HG03442 (cell line): ENCODE measurements around the gene NECTIN1.
"Not testable (repeated sequence)": the region's sequence is repeated elsewhere in the genome, so short reads cannot be mapped to it uniquely, and the experiment has no call there.

Experiments
- ATAC-seq: cut with Tn5 transposase; IDR thresholded peaks from one replicate; pipeline ENCODE4 v1.9.1; 2021; ENCODE audit warnings: mild to moderate bottlenecking, moderate library complexity; ENCODE audit not compliant: unreplicated experiment

Gene NECTIN1

DNA sequence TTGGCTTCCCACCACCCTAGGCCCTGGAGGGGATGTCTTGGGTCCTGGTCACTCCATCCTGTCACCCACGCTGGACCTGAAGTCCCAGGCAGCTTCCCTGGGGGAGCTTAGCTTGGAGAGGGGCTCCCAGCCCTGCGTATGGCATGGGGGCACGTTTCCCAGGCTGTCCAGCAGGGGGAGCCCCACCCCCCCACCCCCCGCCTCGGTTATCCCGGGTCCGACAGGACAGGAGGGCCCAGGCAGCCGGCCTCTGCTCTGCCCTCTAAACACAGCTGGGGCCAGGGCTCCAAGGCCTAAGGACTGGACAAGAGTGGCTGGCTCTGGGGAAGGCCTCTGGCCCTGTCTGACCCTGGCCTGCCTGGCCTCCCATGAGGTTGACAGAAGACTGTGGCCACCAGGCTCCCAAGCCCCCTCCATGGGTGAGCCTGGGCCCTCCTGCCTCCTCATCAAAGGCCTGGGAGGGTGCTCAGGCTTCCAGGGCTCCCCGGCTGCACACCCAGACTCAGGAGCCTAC, 104.8 kb downstream of the NECTIN1 start:
- ATAC-seq: no peak

DNA sequence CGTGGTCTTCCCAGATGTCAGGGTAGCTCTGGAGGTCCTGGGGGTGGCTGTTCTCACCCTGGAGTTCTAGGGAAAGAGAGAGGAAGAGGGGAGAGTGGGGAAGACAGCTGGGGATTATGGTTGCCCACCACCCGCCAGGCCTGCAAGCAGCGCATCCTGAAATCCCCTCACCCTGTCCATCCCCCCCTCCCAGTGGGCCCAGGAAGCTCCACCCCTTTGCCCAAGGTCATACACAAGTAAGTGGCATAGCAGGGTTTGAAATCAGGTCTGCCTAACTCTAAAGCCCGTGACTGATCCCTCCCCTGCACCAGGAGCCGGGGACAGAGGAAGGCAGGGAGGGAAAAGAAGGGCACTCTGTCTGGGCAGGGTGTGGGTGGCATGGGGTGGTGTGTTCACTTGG, 105.3 kb downstream of the NECTIN1 start:
- no peak for ATAC-seq

DNA sequence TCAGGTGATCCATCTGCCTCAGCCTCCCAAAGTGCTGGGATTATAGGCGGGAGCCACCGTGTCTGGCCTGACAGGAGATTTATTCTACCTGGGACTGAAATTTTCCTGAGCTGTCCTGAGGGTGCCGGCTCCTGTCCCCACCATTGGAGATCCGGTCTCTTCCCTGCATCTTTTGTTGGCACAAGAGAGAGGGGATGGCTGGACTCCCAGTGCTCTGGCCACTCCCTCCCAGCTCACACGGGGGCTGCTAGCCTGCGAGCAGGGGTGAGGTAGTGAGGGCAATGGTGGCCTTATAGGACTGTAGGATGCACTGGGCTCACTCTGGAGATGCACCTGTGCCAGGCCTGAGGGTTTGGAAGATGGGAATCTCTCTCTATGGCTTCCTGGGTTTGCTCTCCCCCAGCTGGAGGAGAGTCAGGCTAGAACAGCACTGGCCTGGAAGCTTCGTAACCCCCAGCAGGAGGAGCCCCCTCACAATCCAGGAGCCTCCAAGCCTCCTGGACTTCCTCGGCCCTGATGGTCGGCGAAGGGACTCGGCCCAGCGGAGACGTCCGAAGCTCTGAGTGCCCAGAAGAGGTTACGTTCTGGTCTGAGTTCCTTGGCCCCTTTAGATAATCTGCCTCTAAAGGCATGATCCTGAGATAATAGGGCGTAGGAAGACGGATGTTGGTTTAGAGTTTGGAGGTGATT, 106.4 kb downstream of the NECTIN1 start:
- ATAC-seq: no peak

DNA sequence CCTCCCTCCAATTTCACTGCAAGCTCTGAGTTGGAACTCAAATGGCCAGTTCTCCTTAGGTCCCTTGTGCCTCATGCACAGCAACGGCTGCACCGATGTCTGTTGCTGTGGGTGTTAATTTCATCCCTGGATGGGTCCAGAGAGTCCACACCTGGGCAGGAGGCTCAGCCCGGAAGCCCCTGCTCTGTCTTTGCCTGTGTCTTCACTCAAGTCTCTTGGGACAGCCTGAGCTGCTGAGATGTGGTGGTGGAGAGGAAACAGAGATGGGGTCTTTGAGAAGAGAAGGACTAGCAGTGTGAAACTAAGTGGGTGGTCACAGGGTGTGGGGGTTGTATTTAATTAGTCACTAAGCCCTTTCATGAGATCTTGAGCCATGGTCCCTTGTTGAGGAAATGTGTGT, 109.3 kb downstream of the NECTIN1 start:
- ATAC-seq: no peak

DNA sequence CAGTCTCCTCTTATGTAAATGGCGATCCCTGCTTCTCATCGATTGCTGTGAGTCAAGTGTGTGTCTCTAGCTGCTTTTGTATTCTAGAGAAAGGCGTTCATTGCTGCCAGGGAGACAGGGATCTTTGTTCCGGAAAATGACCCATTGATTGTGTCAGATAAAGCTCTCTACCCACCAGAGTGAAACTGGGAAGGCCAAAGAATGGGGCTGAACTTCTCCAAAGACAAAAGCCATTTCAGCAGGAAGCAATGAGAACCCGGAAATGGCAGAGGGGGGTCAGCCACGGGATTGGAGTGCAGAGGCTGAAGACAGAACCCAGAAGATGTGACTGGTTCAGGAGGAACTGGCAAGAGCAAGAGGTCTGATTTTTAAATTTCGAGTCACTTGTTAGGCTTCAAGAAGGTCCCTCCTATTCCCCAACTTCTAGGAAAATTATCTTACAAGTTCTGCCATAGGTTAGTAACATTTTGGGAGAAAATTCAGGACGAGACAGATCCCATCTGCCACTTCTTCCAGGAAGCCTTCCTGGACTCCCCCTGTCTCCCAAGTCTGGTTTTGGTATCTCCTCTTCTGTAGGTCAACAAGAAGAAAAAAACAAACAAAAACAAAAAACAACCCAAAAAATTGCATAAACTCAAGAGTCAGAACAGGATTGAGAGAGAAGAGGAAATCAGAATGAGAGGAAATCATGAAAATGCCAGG, 110.6 kb downstream of the NECTIN1 start:
- no peak for ATAC-seq

DNA sequence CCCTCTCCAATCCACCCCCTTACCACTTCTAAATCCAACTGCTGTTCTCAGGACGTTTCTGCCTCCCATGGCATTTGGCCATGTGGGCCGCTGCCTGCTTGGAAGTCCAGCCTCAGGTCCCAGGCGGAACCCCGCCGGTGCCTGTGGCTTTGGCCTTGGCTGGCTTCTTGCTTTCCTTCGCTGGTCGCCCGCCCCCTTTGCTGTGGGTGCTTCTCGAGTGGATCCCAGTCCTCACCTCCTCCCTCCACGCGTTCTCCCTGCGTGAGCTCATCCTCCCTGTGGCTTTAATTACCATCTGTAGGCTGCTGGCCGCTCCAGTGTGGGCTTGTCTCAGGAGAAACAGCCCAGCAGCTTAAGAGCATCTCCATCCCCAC, 111.7 kb downstream of the NECTIN1 start:
- no peak for ATAC-seq

DNA sequence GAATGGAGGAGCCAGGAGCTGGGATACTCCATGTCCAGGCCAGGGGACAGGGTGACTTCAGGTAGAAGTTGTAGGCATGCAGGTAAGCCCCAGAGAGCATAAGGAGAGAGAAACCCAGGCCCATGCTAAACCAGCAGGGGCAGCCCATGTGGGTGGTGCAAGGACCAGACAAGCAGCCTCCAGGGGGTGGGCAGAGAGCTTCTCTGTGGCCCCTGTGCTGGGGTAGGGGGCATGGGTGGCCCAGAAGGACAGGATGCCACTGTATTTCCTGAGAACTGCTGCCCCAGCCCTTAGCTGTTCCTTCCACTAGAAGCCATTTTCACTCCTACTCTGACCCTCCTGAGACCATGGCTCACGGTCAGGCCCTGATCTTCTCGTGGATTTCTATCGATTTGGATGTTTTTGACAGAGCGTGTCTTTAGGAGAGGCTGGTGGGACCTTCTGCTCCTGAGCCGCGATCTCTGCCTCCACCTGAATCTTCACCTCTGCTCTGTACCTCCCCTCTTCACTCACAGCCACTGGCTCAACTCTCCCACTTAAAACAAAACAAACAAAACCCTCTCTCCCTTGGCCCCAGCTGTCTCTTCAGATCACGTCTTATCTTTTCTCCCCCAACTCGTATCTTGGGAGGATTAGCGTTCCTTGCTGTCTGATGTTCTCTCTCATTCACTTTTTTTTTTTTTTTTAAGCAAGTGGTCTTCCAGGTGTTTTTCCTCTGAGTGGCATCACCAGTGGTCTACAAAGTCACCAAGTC, 112.2 kb downstream of the NECTIN1 start:
- no peak for ATAC-seq

DNA sequence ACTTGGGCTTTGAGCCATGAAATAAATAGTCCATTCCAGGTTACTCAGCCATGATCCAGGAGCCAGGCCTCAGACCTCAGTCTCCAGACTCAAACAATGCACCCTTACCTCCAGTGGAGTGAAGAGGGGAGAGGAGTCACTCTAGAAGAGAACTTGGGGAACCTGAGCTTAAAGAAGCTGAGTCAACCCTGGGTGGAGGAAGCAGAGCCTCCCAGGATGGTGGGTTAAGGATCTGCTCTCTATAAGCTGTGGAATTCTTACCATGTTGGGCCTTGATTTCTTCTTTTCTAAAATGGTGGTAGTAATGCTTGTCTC, 113.2 kb downstream of the NECTIN1 start:
- ATAC-seq: no peak

DNA sequence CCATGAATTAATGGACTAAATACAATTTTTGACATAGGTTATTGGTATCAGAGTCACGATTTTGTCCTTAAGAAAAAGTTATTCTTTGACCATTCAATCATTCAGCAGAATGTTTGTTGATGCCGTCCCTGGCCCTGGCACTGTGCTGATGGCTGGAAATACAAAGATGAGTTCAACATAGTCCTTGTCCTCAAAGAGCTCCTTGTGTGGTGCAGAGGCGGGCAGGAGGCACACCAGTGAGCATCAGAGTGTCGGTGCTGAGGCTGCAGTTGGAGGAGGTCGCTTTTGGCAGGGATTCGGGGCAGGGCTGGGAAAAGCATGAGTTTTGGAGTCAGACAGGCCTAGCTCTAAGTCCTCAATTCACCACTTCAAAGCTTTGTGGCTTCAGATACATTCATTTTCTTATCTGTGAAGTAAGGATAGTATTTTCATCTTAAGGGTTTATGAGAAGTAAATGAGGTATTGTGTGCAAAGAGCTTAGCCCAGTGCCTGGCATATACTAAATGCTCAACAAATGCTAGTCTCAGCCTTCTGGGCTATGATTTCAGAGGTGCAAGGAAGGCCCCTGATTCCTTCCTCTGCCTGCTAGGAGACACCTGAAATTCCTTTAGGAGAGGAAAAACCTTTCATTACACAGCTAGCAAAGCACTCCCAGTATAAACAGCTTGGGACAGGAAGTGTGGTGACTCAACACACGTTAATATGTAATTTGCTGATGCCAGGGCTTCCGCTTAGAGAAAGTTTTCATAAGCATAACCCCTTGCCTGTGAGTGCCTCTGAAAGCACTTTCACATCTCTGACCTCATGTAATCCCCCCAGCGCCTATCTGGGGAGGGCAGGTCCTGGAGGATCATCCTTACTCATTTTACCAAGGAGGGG, 113.8 kb downstream of the NECTIN1 start:
- ATAC-seq: no peak

DNA sequence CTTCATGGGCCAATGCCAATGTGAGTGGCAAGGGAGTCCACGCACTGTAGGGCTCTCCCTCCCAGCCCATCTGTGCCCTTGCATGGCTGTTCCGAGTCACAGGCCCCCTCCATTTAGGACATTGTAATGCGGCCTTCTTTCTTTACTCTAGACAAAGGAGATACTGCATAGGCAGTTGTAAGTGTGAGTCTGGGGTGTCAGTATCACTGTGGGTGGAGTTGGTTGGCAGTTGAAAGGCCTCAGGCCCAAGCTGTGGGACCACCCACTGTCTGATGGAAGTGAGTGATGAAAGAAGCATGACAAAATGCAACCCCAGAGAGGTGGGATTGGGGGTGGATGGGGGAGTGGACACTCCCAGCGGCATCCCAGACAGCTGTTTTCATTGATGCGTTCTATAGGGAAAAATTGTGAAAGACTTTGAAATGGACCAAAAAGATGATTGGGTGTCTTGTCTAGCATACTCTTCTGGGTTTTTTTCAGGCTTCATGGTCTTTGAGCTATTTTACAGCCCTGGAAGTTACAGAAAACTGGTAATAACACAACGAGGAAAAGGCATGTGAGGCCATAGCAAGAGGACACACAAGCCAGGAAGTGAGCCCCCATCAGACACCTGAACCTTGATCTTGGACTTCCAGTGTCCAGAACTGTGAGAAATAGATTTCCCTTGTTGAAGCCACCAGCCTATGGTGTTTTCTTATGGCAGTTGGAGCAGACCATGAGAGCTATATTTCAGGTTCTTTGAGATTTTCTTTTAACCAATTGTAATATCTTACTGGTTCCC, 114.6 kb downstream of the NECTIN1 start:
- ATAC-seq: no peak

DNA sequence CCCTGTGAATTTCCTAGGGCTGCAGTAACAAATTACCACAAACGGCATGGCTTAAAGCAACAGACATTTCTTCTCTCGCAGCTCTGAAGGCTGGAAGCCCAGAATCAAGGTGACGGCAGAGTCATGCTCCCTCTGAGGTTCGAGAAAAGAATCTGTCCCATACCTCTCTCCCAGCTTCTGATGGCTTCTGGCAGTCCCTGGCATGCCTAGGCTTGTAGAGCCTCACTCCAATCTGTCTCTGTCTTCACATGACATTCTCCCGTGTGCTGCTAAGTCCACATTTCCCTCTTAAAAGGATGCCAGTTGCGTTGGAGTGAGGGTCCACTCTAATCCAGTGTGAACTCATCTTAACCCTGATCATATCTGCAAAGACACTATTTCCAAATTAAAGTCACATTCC, 116.2 kb downstream of the NECTIN1 start:
- no peak for ATAC-seq

DNA sequence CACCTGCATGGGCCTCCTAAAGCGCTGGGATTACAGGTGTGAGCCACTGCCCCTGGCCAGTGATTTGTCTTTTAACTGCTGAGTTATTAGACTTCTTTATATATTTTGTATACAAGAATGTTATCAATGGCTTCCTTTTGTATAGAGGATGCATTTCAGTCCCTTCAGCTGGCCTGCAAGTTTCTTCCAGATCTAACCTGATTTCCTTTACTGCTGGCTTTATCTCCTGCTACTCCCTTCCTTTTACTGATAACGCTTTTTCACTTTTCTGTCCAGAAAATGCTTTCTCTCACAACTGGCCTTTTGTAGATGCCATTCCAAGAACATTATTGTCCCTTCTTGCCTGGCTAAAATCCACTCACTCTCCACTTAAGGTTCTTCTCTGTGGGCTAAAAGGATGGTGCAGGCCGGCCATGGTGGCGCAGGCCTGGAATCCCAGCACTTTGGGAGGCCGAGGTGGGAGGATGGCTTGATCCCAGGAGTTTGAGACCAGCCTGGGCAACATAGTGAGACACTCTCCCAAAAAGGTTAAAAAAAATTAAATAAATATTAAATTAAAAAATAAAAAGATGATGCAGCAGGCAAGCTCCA, 118.1 kb downstream of the NECTIN1 start:
- no peak for ATAC-seq

DNA sequence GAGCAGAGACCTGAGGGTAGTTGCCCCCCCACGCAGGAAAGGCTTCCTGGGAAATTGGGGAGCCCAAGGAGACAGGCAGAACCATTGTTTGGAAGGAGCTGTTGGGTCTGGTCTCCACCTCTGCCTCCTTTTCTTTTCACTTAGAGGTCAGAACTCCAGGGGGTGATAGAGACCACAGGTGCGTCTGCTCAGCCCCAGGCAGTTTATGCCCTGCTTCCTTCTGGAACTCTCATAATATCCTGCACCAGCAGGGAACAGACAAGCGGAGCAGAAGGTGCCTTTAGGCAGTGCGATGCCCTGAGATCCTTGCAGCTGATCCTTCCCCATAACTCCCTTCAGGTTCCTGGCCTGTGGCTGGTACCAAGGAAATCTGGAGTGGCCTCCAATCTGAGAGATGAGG, 120.2 kb downstream of the NECTIN1 start:
- no peak for ATAC-seq

DNA sequence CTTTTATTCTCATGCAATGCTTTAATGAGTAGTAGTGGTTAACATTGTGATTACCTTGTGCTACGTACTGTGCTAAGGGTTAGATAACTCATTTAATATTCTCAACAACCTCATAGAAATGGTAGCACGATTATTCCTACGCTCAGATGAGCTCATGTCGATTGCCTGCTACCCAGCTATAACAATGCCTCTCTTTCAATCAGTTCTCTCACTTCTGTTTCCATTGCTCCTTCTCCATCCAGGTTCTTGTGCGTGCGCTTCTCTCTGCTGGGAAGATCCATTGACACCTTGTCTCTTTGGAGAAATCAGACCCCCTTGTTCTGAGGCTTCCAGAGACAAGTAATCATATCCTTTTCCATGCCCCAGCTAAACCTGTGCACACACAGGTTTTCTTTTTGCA, 120.8 kb downstream of the NECTIN1 start:
- no peak for ATAC-seq

DNA sequence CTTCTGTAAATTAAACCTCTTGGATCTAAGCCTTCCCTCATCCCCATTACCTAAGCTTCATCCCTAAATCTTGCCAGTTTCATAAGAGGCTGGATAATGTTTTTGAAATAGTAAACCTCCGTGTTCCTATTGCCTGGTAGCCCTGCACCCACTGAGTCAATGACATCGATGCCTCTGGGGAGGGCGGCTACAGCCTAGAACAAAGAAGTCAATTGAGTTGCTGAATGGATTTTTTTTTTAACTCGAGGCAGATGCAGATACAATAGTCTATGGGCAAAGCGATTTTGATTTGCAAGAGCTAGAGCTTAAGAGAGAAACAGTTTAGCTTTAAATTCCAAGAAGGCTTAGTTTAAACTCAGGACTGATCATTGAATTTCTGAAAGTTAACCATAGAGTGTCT, 121.3 kb downstream of the NECTIN1 start:
- ATAC-seq: no peak

DNA sequence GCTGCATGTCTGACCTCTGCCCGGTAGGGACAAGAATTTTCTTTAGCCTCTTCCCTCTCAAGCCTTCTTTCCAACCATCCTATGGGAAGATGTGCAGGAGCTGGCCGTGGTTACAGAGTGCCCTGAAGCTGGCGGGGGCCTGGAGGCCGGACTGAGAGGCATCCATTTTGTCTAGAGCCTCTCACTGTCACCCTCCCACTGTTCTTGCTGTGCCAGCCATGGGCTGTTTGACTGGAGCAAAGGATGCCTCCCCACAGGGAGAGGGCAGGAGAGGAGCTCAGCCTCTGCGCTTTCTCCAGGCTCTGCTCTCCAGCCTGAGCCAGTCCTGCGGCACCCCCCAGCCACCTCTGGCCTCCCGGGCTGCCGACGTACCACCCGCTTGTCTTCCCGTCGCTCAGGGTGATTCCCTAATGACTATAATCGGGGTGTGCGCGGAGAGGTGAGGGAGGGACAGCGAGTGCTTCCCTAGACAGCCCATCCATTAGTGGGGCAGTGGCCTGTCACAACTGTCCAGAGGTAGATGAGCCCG, 123.8 kb downstream of the NECTIN1 start:
- ATAC-seq: no peak

DNA sequence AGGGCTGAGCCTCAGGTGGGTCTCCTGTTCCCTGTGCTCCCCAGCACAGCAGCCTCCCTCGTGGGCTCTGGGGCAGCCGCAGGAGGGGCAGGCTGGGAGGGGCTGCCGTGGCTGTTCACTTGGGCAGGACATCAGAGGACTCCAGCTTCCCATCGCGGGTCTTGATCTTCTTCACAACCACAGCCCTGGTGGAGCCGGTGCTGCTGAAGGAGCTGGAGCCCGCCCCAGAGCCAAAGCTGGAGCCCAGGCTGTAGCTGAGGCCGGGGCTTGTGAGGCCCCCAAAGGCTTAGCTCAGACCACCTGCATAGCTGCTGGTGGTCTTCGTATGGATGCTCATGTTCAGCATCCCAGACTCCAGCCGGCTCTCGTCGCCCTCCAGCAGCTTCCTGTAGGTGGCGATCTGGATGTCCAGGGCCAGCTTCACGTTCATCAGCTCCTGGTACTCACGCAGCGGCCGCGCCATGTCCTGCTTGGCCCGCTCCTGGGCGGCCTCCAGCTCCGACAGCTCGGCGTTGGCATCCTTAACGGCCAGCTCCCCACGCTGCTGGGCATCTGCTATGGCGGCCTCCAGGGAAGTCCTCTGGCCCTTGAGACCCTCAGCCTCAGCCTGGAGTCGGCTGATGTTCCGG, 126.1 kb downstream of the NECTIN1 start:
- ATAC-seq: no peak

DNA sequence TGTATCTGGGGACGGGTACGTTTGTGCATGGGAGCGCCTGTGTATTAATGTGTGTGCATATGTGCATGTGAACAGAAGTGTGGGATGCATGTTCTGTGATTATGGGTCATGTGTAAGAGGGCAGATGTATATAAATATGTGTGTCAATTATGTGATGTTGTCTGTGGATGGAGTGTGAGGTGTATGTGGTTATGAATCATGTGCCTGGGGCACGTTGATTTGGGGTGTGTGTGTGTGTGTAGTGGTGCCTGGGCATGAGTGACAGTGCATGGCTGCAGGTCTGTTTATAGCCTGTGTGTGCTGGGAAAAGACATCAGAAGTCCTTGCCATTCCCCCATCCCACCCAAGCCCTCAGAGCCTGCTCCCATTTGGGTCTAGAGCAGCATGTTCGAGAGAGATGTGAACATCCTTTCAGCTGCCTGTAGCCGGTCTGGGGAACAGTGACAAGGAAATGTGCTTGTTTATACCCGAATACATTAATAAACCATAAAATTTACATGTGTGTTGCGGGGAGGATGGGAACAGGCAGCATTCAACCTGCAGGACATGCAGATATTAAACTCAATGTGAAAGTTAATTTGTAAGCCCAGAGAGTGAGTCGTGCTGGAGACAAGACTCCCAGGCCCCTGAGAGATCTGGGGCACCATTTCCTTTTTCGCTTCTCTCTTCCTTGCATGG, 129.0 kb downstream of the NECTIN1 start:
- ATAC-seq: no peak

DNA sequence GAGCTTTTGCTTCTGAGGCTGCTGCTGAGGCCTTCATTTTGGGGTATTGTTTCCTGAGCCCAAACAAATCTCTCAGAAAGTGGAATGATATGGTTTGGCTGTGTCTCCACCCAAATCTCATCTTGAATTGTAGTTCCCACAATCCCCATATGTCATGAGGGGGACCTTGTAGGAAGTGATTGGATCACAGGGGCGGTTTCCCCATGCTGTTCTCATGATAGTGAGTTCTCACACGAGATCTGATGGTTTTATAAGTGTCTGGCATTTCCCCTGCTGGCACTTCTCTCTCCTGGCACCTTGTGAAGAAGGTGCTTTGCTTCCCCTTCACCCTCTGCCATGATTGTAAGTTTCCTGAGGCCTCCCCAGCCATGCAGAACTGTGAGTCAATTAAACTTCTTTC, 133.1 kb downstream of the NECTIN1 start:
- ATAC-seq: not testable (repeated sequence)
